Measurements from ENCODE around the gene PARD3B.

GRCh38 chr2:205293559-205293958 is 748.3 kb downstream of the PARD3B start:
- TF ChIP-seq JUN (IDR thresholded peaks at IDR 0.05; ENCODE audit: low read depth, low read length) (no peak), EZH2 (IDR thresholded peaks at IDR 0.05; ENCODE audit: low read depth, low read length, severe bottlenecking) (no peak)

Data from H1 (cell line).